GM23338 (cell line): ENCODE measurements around the gene TRIM24. TPM values are rescaled to one million over a fixed set of nuclear protein-coding genes. Genes with fewer than 3 reads are reported as not detected.
A peak's percentile ranks its signal among the peaks of the same experiment; 100 is the strongest.

Experiments
- ATAC-seq: fragments of 200-7000 bp; cut with Tn5 transposase; 3 replicates; pipeline ENCODE4 v1.9.1; 2020
- DNase-seq: peaks from one replicate; pipeline ENCODE4 v3.0.0-alpha.2; 2015; ENCODE audit warnings: low spot score
- H2AFZ ChIP-seq: fragments of 200-600 bp; sonication (generic); 2 replicates; pipeline ENCODE4 v1.8.0; 2016; ENCODE audit warnings: antibody characterized with exemption, mild to moderate bottlenecking, moderate library complexity
- H3F3A ChIP-seq: fragments of 200-600 bp; sonication (generic); replicated peaks from 2 replicates; pipeline ENCODE4 v1.8.0; 2017; ENCODE audit warnings: antibody characterized with exemption, mixed run types, low read depth
- H3K27ac ChIP-seq: fragments of 200-600 bp; sonication (generic); 2 replicates; pipeline ENCODE4 v1.6.1; 2016; ENCODE audit warnings: low read depth
- H3K27me3 ChIP-seq: fragments of 200-600 bp; sonication (generic); 2 replicates; pipeline ENCODE4 v1.8.0; 2016; ENCODE audit warnings: mild to moderate bottlenecking, mixed run types, moderate library complexity; ENCODE audit not compliant: insufficient read depth
- H3K36me3 ChIP-seq: fragments of 200-600 bp; sonication (generic); 2 replicates; pipeline ENCODE4 v1.8.0; 2016; ENCODE audit warnings: mild to moderate bottlenecking; ENCODE audit not compliant: insufficient read depth
- H3K4me1 ChIP-seq: fragments of 200-600 bp; sonication (generic); 2 replicates; pipeline ENCODE4 v1.8.0; 2016; ENCODE audit warnings: mild to moderate bottlenecking, moderate library complexity; ENCODE audit not compliant: insufficient read depth
- H3K4me2 ChIP-seq: fragments of 200-600 bp; sonication (generic); 2 replicates; pipeline ENCODE4 v1.7.1; 2017; ENCODE audit warnings: mixed run types
- H3K4me3 ChIP-seq: fragments of 200-600 bp; sonication (generic); 2 replicates; pipeline ENCODE4 v1.6.1; 2016; ENCODE audit warnings: mixed run types
- H3K79me2 ChIP-seq: fragments of 200-600 bp; sonication (generic); replicated peaks from 2 replicates; pipeline ENCODE4 v1.8.0; 2017; ENCODE audit warnings: mild to moderate bottlenecking; ENCODE audit not compliant: insufficient read depth
- H3K9me2 ChIP-seq: fragments of 200-600 bp; sonication (generic); 2 replicates; pipeline ENCODE4 v1.8.0; 2017; ENCODE audit not compliant: insufficient read depth
- H4K20me1 ChIP-seq: fragments of 200-600 bp; sonication (generic); replicated peaks from 2 replicates; pipeline ENCODE4 v1.8.0; 2017; ENCODE audit warnings: mild to moderate bottlenecking; ENCODE audit not compliant: insufficient read depth
- H3K27ac Mint-ChIP-seq: 2 replicates; pipeline ENCODE4 v1.8.0; 2020; ENCODE audit warnings: inconsistent platforms, mild to moderate bottlenecking, moderate library complexity, mixed read lengths
- H3K27me3 Mint-ChIP-seq: 3 replicates; pipeline ENCODE4 v1.8.0; 2022; ENCODE audit warnings: low read depth, mild to moderate bottlenecking, moderate library complexity, mixed read lengths, inconsistent platforms; ENCODE audit not compliant: insufficient read depth, poor library complexity
- H3K36me3 Mint-ChIP-seq: 3 replicates; pipeline ENCODE4 v1.8.0; 2021; ENCODE audit warnings: low read depth, mild to moderate bottlenecking, inconsistent platforms, moderate library complexity, mixed read lengths
- H3K4me1 Mint-ChIP-seq: 3 replicates; pipeline ENCODE4 v1.8.0; 2020; ENCODE audit warnings: mild to moderate bottlenecking, inconsistent platforms, mixed read lengths
- H3K4me3 Mint-ChIP-seq: 3 replicates; pipeline ENCODE4 v1.8.0; 2021; ENCODE audit warnings: moderate library complexity, mild to moderate bottlenecking, inconsistent platforms, mixed read lengths
- H3K9me3 Mint-ChIP-seq: 3 replicates; pipeline ENCODE4 v1.8.0; 2020; ENCODE audit warnings: moderate library complexity, mild to moderate bottlenecking, inconsistent platforms, mixed read lengths
- CREB1 ChIP-seq: fragments of 250-450 bp; sonication (Bioruptor Pico); IDR thresholded peaks from 2 replicates; pipeline ENCODE4 v1.5.0; 2020; ENCODE audit warnings: low read depth, mild to moderate bottlenecking, moderate library complexity
- EZH2 ChIP-seq: fragments of 200-600 bp; sonication (generic); IDR thresholded peaks from one replicate; pipeline ENCODE4 v1.8.0; 2017; ENCODE audit warnings: antibody characterized with exemption, mild to moderate bottlenecking, low read depth; ENCODE audit not compliant: unreplicated experiment
- EZH2phosphoT487 ChIP-seq: fragments of 200-600 bp; sonication (generic); IDR thresholded peaks from one replicate; pipeline ENCODE4 v1.8.1; 2018; ENCODE audit warnings: antibody characterized with exemption; ENCODE audit not compliant: unreplicated experiment
- JUNB ChIP-seq: IDR thresholded peaks from one replicate; pipeline ENCODE4 v1.6.1; 2016; ENCODE audit warnings: antibody characterized with exemption; ENCODE audit not compliant: unreplicated experiment
- NANOG ChIP-seq: IDR thresholded peaks from 2 replicates; pipeline ENCODE4 v1.6.1; 2016; ENCODE audit warnings: antibody characterized with exemption, borderline replicate concordance
- POLR2AphosphoS5 ChIP-seq: IDR thresholded peaks from 2 replicates; pipeline ENCODE4 v1.6.1; 2016; ENCODE audit warnings: antibody characterized with exemption, low read depth
- STAT1 ChIP-seq: IDR thresholded peaks from one replicate; pipeline ENCODE4 v1.6.1; 2016; ENCODE audit warnings: antibody characterized with exemption; ENCODE audit not compliant: unreplicated experiment
- ZNF114 ChIP-seq: fragments of 250-450 bp; sonication (Bioruptor Pico); IDR thresholded peaks from 2 replicates; pipeline ENCODE4 v1.5.0; 2020; ENCODE audit warnings: mild to moderate bottlenecking, moderate library complexity
- ZNF331 ChIP-seq: fragments of 250-450 bp; sonication (Bioruptor Pico); IDR thresholded peaks from 2 replicates; pipeline ENCODE4 v1.5.0; 2020; ENCODE audit warnings: low read depth, mild to moderate bottlenecking, moderate library complexity
- polyA plus RNA-seq: library from polyadenylated mRNA; unstranded; fragments of >200 nt; fragmentation: Nextera tagmentation; extraction: Ambion mirVana; gene quantifications from 2 replicates; pipeline ENCODE4 v1.2.1, GENCODE V29; 2016
- total RNA-seq: library from RNA; depleted of rRNA; stranded (reverse); fragments of >200 nt; shearing (Covaris generic); gene quantifications from 2 replicates; pipeline ENCODE4 v1.2.3, GENCODE V29; 2014
- TF ChIP-seq, protein P1 (sequence below): IDR thresholded peaks from 2 replicates; pipeline ENCODE4 v1.6.1; 2016; ENCODE audit warnings: antibody characterized with exemption
- TF ChIP-seq, protein P2 (sequence below): IDR thresholded peaks from one replicate; pipeline ENCODE4 v1.6.1; 2018; ENCODE audit warnings: antibody characterized with exemption; ENCODE audit not compliant: unreplicated experiment
- TF ChIP-seq, protein P3 (sequence below), 2 experiments: fragments of 200-600 bp in 1 of 2; sonication (generic) in 1 of 2; conservative IDR thresholded peaks; 2 replicates each; pipeline versions ENCODE4 v1.5.1 to v1.6.1; 2016 to 2017; ENCODE audit warnings: antibody characterized with exemption in 2 of 2, low read depth in 2 of 2, mild to moderate bottlenecking in 2 of 2, moderate library complexity in 1 of 2

The TRIM24 gene
- total and polyA plus RNA-seq, 2 experiments from 2014 or later = 67.0 to 120 TPM

DNA sequence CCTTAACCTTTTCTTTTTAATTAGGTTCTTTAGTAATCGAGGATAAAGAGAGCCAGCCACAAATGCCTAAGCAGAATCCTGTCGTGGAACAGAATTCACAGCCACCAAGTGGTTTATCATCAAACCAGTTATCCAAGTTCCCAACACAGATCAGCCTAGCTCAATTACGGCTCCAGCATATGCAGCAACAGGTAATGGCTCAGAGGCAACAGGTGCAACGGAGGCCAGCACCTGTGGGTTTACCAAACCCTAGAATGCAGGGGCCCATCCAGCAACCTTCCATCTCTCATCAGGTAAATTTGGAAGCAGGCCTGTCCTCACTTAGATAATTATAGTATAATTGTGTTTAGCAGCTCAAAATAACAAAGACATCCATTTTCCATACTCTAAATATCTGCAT lies 94.6 kb downstream of the TRIM24 start:
- ATAC-seq (no peak), DNase-seq (no peak)
- H3K27me3 ChIP-seq = no peaks in the 10 kb centered on the region
- H3F3A ChIP-seq = peaks cover 9% of the 10 kb centered on the region; the same call in 1 of the 2 replicates
- TF ChIP-seq ZNF114 (CRISPR knock-in tag) (no peak), EZH2phosphoT487 (peak; percentile 36)
- peaks cover 92% of the 10 kb centered on the region for H3K36me3 ChIP-seq
- peaks cover 4% of the 10 kb centered on the region; the same call in 1 of the 2 replicates for H3K9me2 ChIP-seq
- Mint-ChIP-seq H3K4me3 (no peak overlapping the region), H3K27me3 (peaks cover 9% of the 10 kb centered on the region), H3K36me3 (peaks cover 98% of the 10 kb centered on the region), H3K4me1 (no peaks in the 10 kb centered on the region), H3K9me3 (peaks cover 44% of the 10 kb centered on the region), H3K27ac (no peak overlapping the region)
- no peak overlapping the region for H3K27ac ChIP-seq
- H3K4me2 ChIP-seq = no peak overlapping the region
- no peaks in the 10 kb centered on the region for H3K4me1 ChIP-seq
- peaks cover 71% of the 10 kb centered on the region for H3K79me2 ChIP-seq
- no peaks in the 10 kb centered on the region; the same call in 1 of the 2 replicates for H4K20me1 ChIP-seq
- no peak overlapping the region for H3K4me3 ChIP-seq
- no peak overlapping the region for H2AFZ ChIP-seq

DNA sequence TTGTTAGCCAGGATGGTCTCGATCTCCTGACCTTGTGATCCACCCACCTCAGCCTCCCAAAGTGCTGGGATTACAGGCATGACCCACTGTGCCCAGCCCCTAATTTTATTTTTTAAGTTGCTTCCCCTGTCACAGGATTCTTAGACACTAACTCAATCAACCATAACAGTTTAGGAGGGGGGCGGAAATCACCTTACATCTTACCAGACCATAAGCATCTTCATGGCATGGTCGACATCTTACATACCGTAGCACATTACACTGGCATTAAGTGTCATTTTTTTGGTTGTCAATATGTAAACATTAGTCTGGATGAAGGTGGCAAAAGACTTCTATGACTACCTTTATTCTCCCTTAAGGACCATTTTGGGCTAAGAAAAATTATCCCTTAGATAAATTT lies 95.6 kb downstream of the TRIM24 start:
- H3K4me3 Mint-ChIP-seq = no peak overlapping the region
- H3K79me2 ChIP-seq = peaks cover 72% of the 10 kb centered on the region
- no peaks in the 10 kb centered on the region for H3K4me1 ChIP-seq
- H3K4me2 ChIP-seq = no peak overlapping the region
- ATAC-seq (no peak), DNase-seq (no peak)
- peaks cover 98% of the 10 kb centered on the region for H3K36me3 Mint-ChIP-seq
- H3K9me2 ChIP-seq = peaks cover 4% of the 10 kb centered on the region; the same call in 1 of the 2 replicates
- H3K4me3 ChIP-seq = no peak overlapping the region
- peaks cover 4% of the 10 kb centered on the region; the same call in 1 of the 2 replicates for H4K20me1 ChIP-seq
- H3K36me3 ChIP-seq = peaks cover 100% of the 10 kb centered on the region
- H3K27ac ChIP-seq = no peak overlapping the region
- H3K9me3 Mint-ChIP-seq = peaks cover 44% of the 10 kb centered on the region
- peaks cover 9% of the 10 kb centered on the region for H3K27me3 Mint-ChIP-seq
- 0 out of 2 replicates have a peak, but pooled peaks cover 9% of the 10 kb centered on the region for H3F3A ChIP-seq
- no peak overlapping the region for H2AFZ ChIP-seq
- H3K27ac Mint-ChIP-seq = no peak overlapping the region
- no peaks in the 10 kb centered on the region for H3K27me3 ChIP-seq
- H3K4me1 Mint-ChIP-seq = no peaks in the 10 kb centered on the region
- TF ChIP-seq, protein P1, sequence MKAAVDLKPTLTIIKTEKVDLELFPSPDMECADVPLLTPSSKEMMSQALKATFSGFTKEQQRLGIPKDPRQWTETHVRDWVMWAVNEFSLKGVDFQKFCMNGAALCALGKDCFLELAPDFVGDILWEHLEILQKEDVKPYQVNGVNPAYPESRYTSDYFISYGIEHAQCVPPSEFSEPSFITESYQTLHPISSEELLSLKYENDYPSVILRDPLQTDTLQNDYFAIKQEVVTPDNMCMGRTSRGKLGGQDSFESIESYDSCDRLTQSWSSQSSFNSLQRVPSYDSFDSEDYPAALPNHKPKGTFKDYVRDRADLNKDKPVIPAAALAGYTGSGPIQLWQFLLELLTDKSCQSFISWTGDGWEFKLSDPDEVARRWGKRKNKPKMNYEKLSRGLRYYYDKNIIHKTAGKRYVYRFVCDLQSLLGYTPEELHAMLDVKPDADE = no peak
- TF ChIP-seq, protein P2, sequence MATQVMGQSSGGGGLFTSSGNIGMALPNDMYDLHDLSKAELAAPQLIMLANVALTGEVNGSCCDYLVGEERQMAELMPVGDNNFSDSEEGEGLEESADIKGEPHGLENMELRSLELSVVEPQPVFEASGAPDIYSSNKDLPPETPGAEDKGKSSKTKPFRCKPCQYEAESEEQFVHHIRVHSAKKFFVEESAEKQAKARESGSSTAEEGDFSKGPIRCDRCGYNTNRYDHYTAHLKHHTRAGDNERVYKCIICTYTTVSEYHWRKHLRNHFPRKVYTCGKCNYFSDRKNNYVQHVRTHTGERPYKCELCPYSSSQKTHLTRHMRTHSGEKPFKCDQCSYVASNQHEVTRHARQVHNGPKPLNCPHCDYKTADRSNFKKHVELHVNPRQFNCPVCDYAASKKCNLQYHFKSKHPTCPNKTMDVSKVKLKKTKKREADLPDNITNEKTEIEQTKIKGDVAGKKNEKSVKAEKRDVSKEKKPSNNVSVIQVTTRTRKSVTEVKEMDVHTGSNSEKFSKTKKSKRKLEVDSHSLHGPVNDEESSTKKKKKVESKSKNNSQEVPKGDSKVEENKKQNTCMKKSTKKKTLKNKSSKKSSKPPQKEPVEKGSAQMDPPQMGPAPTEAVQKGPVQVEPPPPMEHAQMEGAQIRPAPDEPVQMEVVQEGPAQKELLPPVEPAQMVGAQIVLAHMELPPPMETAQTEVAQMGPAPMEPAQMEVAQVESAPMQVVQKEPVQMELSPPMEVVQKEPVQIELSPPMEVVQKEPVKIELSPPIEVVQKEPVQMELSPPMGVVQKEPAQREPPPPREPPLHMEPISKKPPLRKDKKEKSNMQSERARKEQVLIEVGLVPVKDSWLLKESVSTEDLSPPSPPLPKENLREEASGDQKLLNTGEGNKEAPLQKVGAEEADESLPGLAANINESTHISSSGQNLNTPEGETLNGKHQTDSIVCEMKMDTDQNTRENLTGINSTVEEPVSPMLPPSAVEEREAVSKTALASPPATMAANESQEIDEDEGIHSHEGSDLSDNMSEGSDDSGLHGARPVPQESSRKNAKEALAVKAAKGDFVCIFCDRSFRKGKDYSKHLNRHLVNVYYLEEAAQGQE = no peak
- TF ChIP-seq ZNF114 (CRISPR knock-in tag) (no peak), NANOG (no peak), POLR2AphosphoS5 (no peak), EZH2 (no peak), STAT1 (no peak), ZNF331 (CRISPR knock-in tag) (no peak), CREB1 (no peak), EZH2phosphoT487 (no peak), JUNB (no peak)
- TF ChIP-seq, protein P3, sequence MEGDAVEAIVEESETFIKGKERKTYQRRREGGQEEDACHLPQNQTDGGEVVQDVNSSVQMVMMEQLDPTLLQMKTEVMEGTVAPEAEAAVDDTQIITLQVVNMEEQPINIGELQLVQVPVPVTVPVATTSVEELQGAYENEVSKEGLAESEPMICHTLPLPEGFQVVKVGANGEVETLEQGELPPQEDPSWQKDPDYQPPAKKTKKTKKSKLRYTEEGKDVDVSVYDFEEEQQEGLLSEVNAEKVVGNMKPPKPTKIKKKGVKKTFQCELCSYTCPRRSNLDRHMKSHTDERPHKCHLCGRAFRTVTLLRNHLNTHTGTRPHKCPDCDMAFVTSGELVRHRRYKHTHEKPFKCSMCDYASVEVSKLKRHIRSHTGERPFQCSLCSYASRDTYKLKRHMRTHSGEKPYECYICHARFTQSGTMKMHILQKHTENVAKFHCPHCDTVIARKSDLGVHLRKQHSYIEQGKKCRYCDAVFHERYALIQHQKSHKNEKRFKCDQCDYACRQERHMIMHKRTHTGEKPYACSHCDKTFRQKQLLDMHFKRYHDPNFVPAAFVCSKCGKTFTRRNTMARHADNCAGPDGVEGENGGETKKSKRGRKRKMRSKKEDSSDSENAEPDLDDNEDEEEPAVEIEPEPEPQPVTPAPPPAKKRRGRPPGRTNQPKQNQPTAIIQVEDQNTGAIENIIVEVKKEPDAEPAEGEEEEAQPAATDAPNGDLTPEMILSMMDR (conservative IDR thresholded peaks at IDR 0.05; ENCODE audit: low read depth in 2 of 2) = no peak
